ENCODE data around the gene RNF13.

Gene RNF13

GRCh38 chr3:149860881-149861280, 47.9 kb downstream of the RNF13 start:
- no peak overlapping the region for H3K4me3 ChIP-seq (replicated peaks in 1 of 2; ENCODE audit: low read depth in 2 of 2, low read length in 2 of 2)
- TF ChIP-seq, protein P1, sequence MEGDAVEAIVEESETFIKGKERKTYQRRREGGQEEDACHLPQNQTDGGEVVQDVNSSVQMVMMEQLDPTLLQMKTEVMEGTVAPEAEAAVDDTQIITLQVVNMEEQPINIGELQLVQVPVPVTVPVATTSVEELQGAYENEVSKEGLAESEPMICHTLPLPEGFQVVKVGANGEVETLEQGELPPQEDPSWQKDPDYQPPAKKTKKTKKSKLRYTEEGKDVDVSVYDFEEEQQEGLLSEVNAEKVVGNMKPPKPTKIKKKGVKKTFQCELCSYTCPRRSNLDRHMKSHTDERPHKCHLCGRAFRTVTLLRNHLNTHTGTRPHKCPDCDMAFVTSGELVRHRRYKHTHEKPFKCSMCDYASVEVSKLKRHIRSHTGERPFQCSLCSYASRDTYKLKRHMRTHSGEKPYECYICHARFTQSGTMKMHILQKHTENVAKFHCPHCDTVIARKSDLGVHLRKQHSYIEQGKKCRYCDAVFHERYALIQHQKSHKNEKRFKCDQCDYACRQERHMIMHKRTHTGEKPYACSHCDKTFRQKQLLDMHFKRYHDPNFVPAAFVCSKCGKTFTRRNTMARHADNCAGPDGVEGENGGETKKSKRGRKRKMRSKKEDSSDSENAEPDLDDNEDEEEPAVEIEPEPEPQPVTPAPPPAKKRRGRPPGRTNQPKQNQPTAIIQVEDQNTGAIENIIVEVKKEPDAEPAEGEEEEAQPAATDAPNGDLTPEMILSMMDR (IDR thresholded peaks at IDR 0.05; ENCODE audit: low read depth, low read length): no peak
- no peak for DNase-seq (ENCODE audit: low read depth in 2 of 2)

GRCh38 chr3:149867563-149867962, 54.5 kb downstream of the RNF13 start:
- TF ChIP-seq, protein P1 (IDR thresholded peaks at IDR 0.05; ENCODE audit: low read depth, low read length): no peak
- DNase-seq (ENCODE audit: low read depth in 2 of 2): no peak
- H3K4me3 ChIP-seq (replicated peaks in 1 of 2; ENCODE audit: low read depth in 2 of 2, low read length in 2 of 2): no peak overlapping the region

- no peak for DNase-seq (ENCODE audit: low read depth in 2 of 2)
- no peak overlapping the region for H3K4me3 ChIP-seq (replicated peaks in 1 of 2; ENCODE audit: low read depth in 2 of 2, low read length in 2 of 2)
- TF ChIP-seq, protein P1 (IDR thresholded peaks at IDR 0.05; ENCODE audit: low read depth, low read length): no peak
Observed at GRCh38 chr3:149871855-149872254, 58.8 kb downstream of the RNF13 start.

DNA sequence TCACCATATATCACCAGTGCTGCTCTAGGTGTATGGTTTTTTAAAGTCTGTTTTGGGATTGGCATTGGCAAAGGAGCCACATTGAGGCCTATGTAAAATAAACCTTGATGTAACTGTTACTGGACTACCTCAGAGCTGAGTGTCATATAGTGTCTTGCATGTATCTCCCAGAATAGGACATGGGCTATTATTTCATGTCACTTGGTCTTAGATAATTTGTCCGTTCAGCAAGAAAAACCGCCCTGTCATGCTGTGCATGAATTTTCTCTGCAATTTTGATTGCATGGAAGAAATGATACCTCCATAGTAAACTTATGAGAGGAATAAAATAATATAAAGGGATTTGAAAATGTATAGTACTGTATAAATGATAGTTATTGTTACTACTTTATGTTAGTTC, 59.6 kb downstream of the RNF13 start:
- DNase-seq (ENCODE audit: low read depth in 2 of 2): no peak
- TF ChIP-seq, protein P1 (IDR thresholded peaks at IDR 0.05; ENCODE audit: low read depth, low read length): no peak
- H3K4me3 ChIP-seq (replicated peaks in 1 of 2; ENCODE audit: low read depth in 2 of 2, low read length in 2 of 2): no peak overlapping the region

- no peak for DNase-seq (ENCODE audit: low read depth in 2 of 2)
- no peak overlapping the region for H3K4me3 ChIP-seq (replicated peaks in 1 of 2; ENCODE audit: low read depth in 2 of 2, low read length in 2 of 2)
- TF ChIP-seq, protein P1 (IDR thresholded peaks at IDR 0.05; ENCODE audit: low read depth, low read length): no peak
Observed at GRCh38 chr3:149877668-149878067, 64.7 kb downstream of the RNF13 start.

DNA sequence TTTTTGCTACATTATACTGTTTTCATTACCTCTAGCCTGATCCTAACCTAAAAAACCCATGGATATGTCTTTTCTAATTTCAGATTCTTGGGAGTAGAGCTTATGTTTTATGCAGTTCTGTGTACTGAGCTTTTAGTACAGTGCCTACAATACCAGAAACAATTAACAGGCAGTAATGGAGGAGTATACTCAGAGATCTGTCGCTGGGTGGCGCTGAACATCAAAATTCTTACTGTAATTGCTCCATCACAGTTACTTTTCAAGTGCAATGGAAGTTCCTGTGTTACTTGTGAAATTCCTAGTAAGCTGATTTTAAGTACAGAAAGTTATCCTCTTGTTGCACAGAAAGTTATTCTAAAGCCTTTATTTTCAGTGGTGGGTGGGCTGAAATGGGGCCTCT, 66.9 kb downstream of the RNF13 start:
- TF ChIP-seq, protein P1 (IDR thresholded peaks at IDR 0.05; ENCODE audit: low read depth, low read length): peak; percentile 60
- H3K4me3 ChIP-seq (replicated peaks in 1 of 2; ENCODE audit: low read depth in 2 of 2, low read length in 2 of 2): no peak overlapping the region
- DNase-seq (ENCODE audit: low read depth in 2 of 2): peak; percentile 80 to 83

DNA sequence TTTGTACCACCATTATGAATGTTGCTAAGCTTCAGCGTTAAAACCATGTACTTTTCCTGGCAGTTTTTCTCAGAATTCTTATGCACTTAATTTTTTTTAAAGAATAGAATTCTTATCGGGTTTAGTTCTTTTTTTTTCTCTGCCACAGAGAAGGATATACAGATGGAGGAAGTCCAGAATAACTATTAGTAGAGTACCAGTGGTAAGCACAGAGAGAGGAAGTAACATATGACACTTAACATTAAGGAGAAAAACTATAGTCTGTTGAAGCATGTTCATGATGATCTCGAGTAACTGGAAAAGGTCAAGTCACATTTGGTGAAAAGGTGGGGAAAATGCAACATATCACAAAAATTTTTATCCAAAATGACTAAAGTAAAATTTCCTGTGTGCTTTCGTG, 68.9 kb downstream of the RNF13 start:
- H3K4me3 ChIP-seq (replicated peaks in 1 of 2; ENCODE audit: low read depth in 2 of 2, low read length in 2 of 2): no peak overlapping the region
- no peak for DNase-seq (ENCODE audit: low read depth in 2 of 2)
- TF ChIP-seq, protein P1 (IDR thresholded peaks at IDR 0.05; ENCODE audit: low read depth, low read length): no peak
